H1 (cell line): ENCODE data around the gene GFM1.

Source experiments
- BACH1 ChIP-seq: IDR thresholded peaks from 2 replicates; pipeline ENCODE4 v1.6.1; 2012; ENCODE audit warnings: low read length, improper control_type of control experiment
- EZH2 ChIP-seq: fragments of 200-600 bp; sonication (generic); IDR thresholded peaks from 2 replicates; pipeline ENCODE4 v1.7.1; 2012; ENCODE audit warnings: low read depth, mild to moderate bottlenecking, moderate library complexity, low read length, inconsistent platforms; ENCODE audit not compliant: severe bottlenecking
- HDAC6 ChIP-seq: IDR thresholded peaks from one replicate; pipeline ENCODE4 v1.7.1; 2012; ENCODE audit warnings: low read depth, mild to moderate bottlenecking, inconsistent platforms, low read length, moderate library complexity
- POLR2A ChIP-seq, 2 experiments: IDR thresholded peaks; 1 replicate in 1 of 2; 2 replicates in 1 of 2; pipeline ENCODE4 v1.6.1; 2011; ENCODE audit warnings: low read depth in 2 of 2, low read length in 2 of 2, mild to moderate bottlenecking in 2 of 2; ENCODE audit errors: control extremely low read depth in 1 of 2
- RAD21 ChIP-seq, 2 experiments: IDR thresholded peaks in 1 of 2; conservative IDR thresholded peaks in 1 of 2; 2 replicates each; pipeline ENCODE4 v1.6.1; 2011; ENCODE audit warnings: low read depth in 2 of 2, low read length in 2 of 2, improper control_type of control experiment in 1 of 2, inconsistent platforms in 1 of 2, mild to moderate bottlenecking in 1 of 2, moderate library complexity in 1 of 2
- RFX5 ChIP-seq: IDR thresholded peaks from 2 replicates; pipeline ENCODE4 v1.6.1; 2011; ENCODE audit warnings: low read depth, low read length, improper control_type of control experiment, borderline replicate concordance
- SIRT6 ChIP-seq: IDR thresholded peaks from one replicate; pipeline ENCODE4 v1.7.1; 2012; ENCODE audit warnings: low read length, inconsistent platforms
- SP1 ChIP-seq: IDR thresholded peaks from 2 replicates; pipeline ENCODE4 v1.6.1; 2011; ENCODE audit warnings: low read depth, low read length
- TF ChIP-seq, protein P1 (sequence below), 3 experiments: IDR thresholded peaks; 1 replicate in 2 of 3; 2 replicates in 1 of 3; pipeline versions ENCODE4 v1.5.1 to v1.6.1; 2011; ENCODE audit warnings: low read length in 3 of 3, mild to moderate bottlenecking in 3 of 3, inconsistent platforms in 2 of 3, low read depth in 1 of 3, moderate library complexity in 1 of 3; ENCODE audit not compliant: insufficient read depth in 1 of 3; ENCODE audit errors: control extremely low read depth in 1 of 3

GRCh38 chr3:158663246-158663645 is 18.9 kb downstream of the GFM1 start:
- TF ChIP-seq, protein P1, sequence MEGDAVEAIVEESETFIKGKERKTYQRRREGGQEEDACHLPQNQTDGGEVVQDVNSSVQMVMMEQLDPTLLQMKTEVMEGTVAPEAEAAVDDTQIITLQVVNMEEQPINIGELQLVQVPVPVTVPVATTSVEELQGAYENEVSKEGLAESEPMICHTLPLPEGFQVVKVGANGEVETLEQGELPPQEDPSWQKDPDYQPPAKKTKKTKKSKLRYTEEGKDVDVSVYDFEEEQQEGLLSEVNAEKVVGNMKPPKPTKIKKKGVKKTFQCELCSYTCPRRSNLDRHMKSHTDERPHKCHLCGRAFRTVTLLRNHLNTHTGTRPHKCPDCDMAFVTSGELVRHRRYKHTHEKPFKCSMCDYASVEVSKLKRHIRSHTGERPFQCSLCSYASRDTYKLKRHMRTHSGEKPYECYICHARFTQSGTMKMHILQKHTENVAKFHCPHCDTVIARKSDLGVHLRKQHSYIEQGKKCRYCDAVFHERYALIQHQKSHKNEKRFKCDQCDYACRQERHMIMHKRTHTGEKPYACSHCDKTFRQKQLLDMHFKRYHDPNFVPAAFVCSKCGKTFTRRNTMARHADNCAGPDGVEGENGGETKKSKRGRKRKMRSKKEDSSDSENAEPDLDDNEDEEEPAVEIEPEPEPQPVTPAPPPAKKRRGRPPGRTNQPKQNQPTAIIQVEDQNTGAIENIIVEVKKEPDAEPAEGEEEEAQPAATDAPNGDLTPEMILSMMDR (IDR thresholded peaks at IDR 0.05; ENCODE audit: control extremely low read depth in 1 of 3, insufficient read depth in 1 of 3, low read depth in 1 of 3, low read length in 3 of 3) = no peak
- no peak for TF ChIP-seq POLR2A (IDR thresholded peaks at IDR 0.05; ENCODE audit: control extremely low read depth in 1 of 2, low read depth in 2 of 2, low read length in 2 of 2)
- no peak for TF ChIP-seq SIRT6
- TF ChIP-seq EZH2 = no peak
- no peak for TF ChIP-seq RAD21 (IDR thresholded peaks at IDR 0.05 in 1 of 2, conservative IDR thresholded peaks at IDR 0.05 in 1 of 2; ENCODE audit: low read depth in 2 of 2, low read length in 2 of 2)
- no peak for TF ChIP-seq HDAC6
- TF ChIP-seq SP1 = no peak
- no peak for TF ChIP-seq RFX5
- TF ChIP-seq BACH1 = no peak
